Panc1 (cell line): ENCODE data around the gene RSAD1.

Source experiments
- POLR2AphosphoS5 ChIP-seq: IDR thresholded peaks from 2 replicates; pipeline ENCODE4 v1.6.1; 2012; ENCODE audit warnings: mild to moderate bottlenecking, low read depth, low read length, moderate library complexity
- TF ChIP-seq, protein P1 (sequence below), 2 experiments: IDR thresholded peaks; 2 replicates each; pipeline ENCODE4 v1.6.1; 2011 to 2012; ENCODE audit warnings: low read depth in 2 of 2, control low read depth in 1 of 2, low read length in 1 of 2, mild to moderate bottlenecking in 1 of 2, moderate library complexity in 1 of 2; ENCODE audit not compliant: insufficient read depth in 1 of 2
- TF ChIP-seq, protein P2 (sequence below): fragments of 450-650 bp; IDR thresholded peaks from 2 replicates; pipeline ENCODE4 v1.5.1; 2017; ENCODE audit warnings: mild to moderate bottlenecking

GRCh38 chr17:50535407-50535806, 56.7 kb downstream of the RSAD1 start:
- TF ChIP-seq, protein P1, sequence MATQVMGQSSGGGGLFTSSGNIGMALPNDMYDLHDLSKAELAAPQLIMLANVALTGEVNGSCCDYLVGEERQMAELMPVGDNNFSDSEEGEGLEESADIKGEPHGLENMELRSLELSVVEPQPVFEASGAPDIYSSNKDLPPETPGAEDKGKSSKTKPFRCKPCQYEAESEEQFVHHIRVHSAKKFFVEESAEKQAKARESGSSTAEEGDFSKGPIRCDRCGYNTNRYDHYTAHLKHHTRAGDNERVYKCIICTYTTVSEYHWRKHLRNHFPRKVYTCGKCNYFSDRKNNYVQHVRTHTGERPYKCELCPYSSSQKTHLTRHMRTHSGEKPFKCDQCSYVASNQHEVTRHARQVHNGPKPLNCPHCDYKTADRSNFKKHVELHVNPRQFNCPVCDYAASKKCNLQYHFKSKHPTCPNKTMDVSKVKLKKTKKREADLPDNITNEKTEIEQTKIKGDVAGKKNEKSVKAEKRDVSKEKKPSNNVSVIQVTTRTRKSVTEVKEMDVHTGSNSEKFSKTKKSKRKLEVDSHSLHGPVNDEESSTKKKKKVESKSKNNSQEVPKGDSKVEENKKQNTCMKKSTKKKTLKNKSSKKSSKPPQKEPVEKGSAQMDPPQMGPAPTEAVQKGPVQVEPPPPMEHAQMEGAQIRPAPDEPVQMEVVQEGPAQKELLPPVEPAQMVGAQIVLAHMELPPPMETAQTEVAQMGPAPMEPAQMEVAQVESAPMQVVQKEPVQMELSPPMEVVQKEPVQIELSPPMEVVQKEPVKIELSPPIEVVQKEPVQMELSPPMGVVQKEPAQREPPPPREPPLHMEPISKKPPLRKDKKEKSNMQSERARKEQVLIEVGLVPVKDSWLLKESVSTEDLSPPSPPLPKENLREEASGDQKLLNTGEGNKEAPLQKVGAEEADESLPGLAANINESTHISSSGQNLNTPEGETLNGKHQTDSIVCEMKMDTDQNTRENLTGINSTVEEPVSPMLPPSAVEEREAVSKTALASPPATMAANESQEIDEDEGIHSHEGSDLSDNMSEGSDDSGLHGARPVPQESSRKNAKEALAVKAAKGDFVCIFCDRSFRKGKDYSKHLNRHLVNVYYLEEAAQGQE (IDR thresholded peaks at IDR 0.05; ENCODE audit: insufficient read depth in 1 of 2, low read depth in 2 of 2, low read length in 1 of 2) = no peak
- TF ChIP-seq, protein P2, sequence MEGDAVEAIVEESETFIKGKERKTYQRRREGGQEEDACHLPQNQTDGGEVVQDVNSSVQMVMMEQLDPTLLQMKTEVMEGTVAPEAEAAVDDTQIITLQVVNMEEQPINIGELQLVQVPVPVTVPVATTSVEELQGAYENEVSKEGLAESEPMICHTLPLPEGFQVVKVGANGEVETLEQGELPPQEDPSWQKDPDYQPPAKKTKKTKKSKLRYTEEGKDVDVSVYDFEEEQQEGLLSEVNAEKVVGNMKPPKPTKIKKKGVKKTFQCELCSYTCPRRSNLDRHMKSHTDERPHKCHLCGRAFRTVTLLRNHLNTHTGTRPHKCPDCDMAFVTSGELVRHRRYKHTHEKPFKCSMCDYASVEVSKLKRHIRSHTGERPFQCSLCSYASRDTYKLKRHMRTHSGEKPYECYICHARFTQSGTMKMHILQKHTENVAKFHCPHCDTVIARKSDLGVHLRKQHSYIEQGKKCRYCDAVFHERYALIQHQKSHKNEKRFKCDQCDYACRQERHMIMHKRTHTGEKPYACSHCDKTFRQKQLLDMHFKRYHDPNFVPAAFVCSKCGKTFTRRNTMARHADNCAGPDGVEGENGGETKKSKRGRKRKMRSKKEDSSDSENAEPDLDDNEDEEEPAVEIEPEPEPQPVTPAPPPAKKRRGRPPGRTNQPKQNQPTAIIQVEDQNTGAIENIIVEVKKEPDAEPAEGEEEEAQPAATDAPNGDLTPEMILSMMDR = no peak
- TF ChIP-seq POLR2AphosphoS5 = no peak
